Heart left ventricle (tissue), 13 donors: ENCODE measurements around the gene COL6A1.

Source experiments
- POLR2A ChIP-seq, 2 donors: fragments of 450-650 bp; IDR thresholded peaks; one replicate each; pipeline ENCODE4 v1.6.1; 2017; ENCODE audit warnings: antibody characterized with exemption in 2 of 2, mild to moderate bottlenecking in 2 of 2, moderate library complexity in 2 of 2
- TF ChIP-seq, protein P1 (sequence below), 12 donors: fragments of 200-600 bp; sonication (generic) in 4 of 12; IDR thresholded peaks; one replicate each; pipeline versions ENCODE4 v1.5.0 to v1.8.0; 2018 to 2022; ENCODE audit warnings: antibody characterized with exemption in 12 of 12, mild to moderate bottlenecking in 5 of 12
- donor health status: ischemic (EF 13 %, LVEDD 7.1; RV severe dilation, severe dysfunction).
- donor health status: DM: no; HTN: yes; CAD: no.
- donor health status: DM: no; HTN: no; CAD: no.
- donor health status: ischemic (EF 25% LVEDD 6.9; RV normal size, moderate dysfunction).
- donor health status: ischemic (EF 25% LVEDD 5.7; RV mildly dilated, moderate dysfunction).
- donor health status: ischemic (EF 35%, LVEDD 5.7; RV mildly dilated, moderate dysfunction).
- donor health status: nonischemic (EF 11% LVEDD 7.7; RV severe dilation, severe dysfunction).
- donor health status: DM: yes; HTN: yes; CAD: no.
- donor health status: PGD.
- donor health status: ischemic (EF 29% LVEDD 5.4; RV normal size, mild dysfunction).
- donor health status: nonischemic (EF 23%, LVEDD 6.1; RV moderate dilation, normal function).

DNA sequence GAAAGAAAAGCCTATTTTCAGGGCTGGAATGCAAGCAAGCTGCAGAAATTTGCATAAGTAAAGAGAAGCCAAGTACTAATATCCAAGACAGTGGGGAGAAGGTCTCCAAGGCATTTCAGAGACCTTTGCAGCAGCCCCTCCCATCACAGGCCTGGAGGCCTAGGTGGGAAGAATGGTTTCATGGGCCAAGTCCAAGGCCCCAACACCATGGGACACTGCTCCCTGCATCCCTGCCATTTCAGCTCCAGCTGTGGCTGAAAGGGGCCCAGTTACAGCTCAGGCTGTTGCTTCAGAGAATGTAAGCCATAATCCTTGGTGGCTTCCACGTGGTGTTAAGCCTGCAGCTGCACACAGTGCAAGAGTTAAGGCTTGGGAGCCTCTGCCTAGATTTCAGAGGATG, 16.9 kb upstream of the COL6A1 start:
- TF ChIP-seq POLR2A (IDR thresholded peaks at IDR 0.05) = no peak
- TF ChIP-seq, protein P1, sequence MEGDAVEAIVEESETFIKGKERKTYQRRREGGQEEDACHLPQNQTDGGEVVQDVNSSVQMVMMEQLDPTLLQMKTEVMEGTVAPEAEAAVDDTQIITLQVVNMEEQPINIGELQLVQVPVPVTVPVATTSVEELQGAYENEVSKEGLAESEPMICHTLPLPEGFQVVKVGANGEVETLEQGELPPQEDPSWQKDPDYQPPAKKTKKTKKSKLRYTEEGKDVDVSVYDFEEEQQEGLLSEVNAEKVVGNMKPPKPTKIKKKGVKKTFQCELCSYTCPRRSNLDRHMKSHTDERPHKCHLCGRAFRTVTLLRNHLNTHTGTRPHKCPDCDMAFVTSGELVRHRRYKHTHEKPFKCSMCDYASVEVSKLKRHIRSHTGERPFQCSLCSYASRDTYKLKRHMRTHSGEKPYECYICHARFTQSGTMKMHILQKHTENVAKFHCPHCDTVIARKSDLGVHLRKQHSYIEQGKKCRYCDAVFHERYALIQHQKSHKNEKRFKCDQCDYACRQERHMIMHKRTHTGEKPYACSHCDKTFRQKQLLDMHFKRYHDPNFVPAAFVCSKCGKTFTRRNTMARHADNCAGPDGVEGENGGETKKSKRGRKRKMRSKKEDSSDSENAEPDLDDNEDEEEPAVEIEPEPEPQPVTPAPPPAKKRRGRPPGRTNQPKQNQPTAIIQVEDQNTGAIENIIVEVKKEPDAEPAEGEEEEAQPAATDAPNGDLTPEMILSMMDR (IDR thresholded peaks at IDR 0.05) = no peak
